Measurements from ENCODE around the gene CSH2.

GRCh38 chr17:63837480-63837879 lies 36.0 kb downstream of the CSH2 start:
- TF ChIP-seq EZH2 (IDR thresholded peaks at IDR 0.05) (no peak), CTCF (IDR thresholded peaks at IDR 0.05) (no peak)

All from neural progenitor cell (in vitro differentiated cells).